ENCODE measurements around the gene MPDU1. TPM values are rescaled to one million over a fixed set of nuclear protein-coding genes. Genes with fewer than 3 reads are reported as not detected.
A peak's percentile ranks its signal among the peaks of the same experiment; 100 is the strongest.
"Not testable (repeated sequence)": the region's sequence is repeated elsewhere in the genome, so short reads cannot be mapped to it uniquely, and the experiment has no call there.

MPDU1 gene
- total RNA-seq, 1 donor from 2014 or later, result 22.4 TPM

- intact Hi-C loops (cut with DNase I); DNase-seq (ENCODE audit: low spot score): not testable (repeated sequence)
Measured at GRCh38 chr17:7597561-7597960, 13.9 kb downstream of the MPDU1 start.

- no peak for DNase-seq (ENCODE audit: low spot score)
- intact Hi-C loops (cut with DNase I), result no loop called here
Measured at GRCh38 chr17:7606280-7606679, 22.6 kb downstream of the MPDU1 start.

GRCh38 chr17:7610641-7611040 is 27.0 kb downstream of the MPDU1 start:
- intact Hi-C loops (cut with DNase I), result loop anchor here (5.0 kb wide), 1 partner anchor 77 kb away; the partner anchor contains the start of genes TP53 and WRAP53

GRCh38 chr17:7611635-7612293 is 28.1 kb downstream of the MPDU1 start:
- DNase-seq (ENCODE audit: low spot score), result no peak
- intact Hi-C loops (cut with DNase I), result loop anchor here (5.0 kb wide), 1 partner anchor 76 kb away; the partner anchor contains the start of genes TP53 and WRAP53

More at GRCh38 chr17:7610641-7611040, 27.0 kb downstream of the MPDU1 start:
- no peak for DNase-seq (ENCODE audit: low spot score)

- DNase-seq (ENCODE audit: low spot score), result no peak
- intact Hi-C loops (cut with DNase I), result loop anchor here (5.0 kb wide), 1 partner anchor 75 kb away; the partner anchor contains the start of genes TP53 and WRAP53
Measured at GRCh38 chr17:7612294-7612640, 28.6 kb downstream of the MPDU1 start.

- no peak for DNase-seq (ENCODE audit: low spot score)
- intact Hi-C loops (cut with DNase I), result loop anchor here (2.0 to 5.0 kb wide), 2 partner anchors 31 to 73 kb away; partner anchors contain the start of genes MPDU1, TP53 and WRAP53
Measured at GRCh38 chr17:7613769-7614424, 30.2 kb downstream of the MPDU1 start.

- intact Hi-C loops (cut with DNase I), result loop anchor here (2.0 to 5.0 kb wide), 2 partner anchors 32 to 73 kb away; partner anchors contain the start of genes MPDU1, TP53 and WRAP53
- DNase-seq (ENCODE audit: low spot score), result peak; percentile 100
Measured at GRCh38 chr17:7614425-7615264, 31.0 kb downstream of the MPDU1 start, which contains the start of gene FXR2. Gene FXR2 (minus strand): TSS chr17:7614897. CDS start chr17:7614532, 365 bp downstream.

GRCh38 chr17:7615265-7615747 is 31.7 kb downstream of the MPDU1 start:
- DNase-seq (ENCODE audit: low spot score), result no peak
- intact Hi-C loops (cut with DNase I), result loop anchor here (2.0 kb wide), 1 partner anchor 33 kb away; the partner anchor contains the start of gene MPDU1

- DNase-seq (ENCODE audit: low spot score), result no peak
- intact Hi-C loops (cut with DNase I), result no loop called here
Measured at GRCh38 chr17:7618608-7619007, 35.0 kb downstream of the MPDU1 start.

- intact Hi-C loops (cut with DNase I), result no loop called here
- no peak for DNase-seq (ENCODE audit: low spot score)
Measured at GRCh38 chr17:7620835-7621234, 37.2 kb downstream of the MPDU1 start.

GRCh38 chr17:7623661-7624060 is 40.0 kb downstream of the MPDU1 start:
- DNase-seq (ENCODE audit: low spot score), result no peak
- intact Hi-C loops (cut with DNase I), result no loop called here

- not testable (repeated sequence) for DNase-seq (ENCODE audit: low spot score)
- intact Hi-C loops (cut with DNase I), result loop anchor here (5.0 kb wide), 1 partner anchor 38 kb away; no protein-coding TSS in a partner anchor
Measured at GRCh38 chr17:7625749-7626148, 42.1 kb downstream of the MPDU1 start.

GRCh38 chr17:7626307-7626706 is 42.7 kb downstream of the MPDU1 start:
- DNase-seq (ENCODE audit: low spot score), result no peak
- intact Hi-C loops (cut with DNase I), result loop anchor here (5.0 kb wide), 1 partner anchor 39 kb away; no protein-coding TSS in a partner anchor

GRCh38 chr17:7626956-7627249 is 43.3 kb downstream of the MPDU1 start:
- DNase-seq (ENCODE audit: low spot score), result no peak
- intact Hi-C loops (cut with DNase I), result loop anchor here (5.0 kb wide), 1 partner anchor 40 kb away; no protein-coding TSS in a partner anchor

- DNase-seq (ENCODE audit: low spot score), result peak; percentile 96
- intact Hi-C loops (cut with DNase I), result loop anchor here (5.0 kb wide), 1 partner anchor 40 kb away; no protein-coding TSS in a partner anchor
Measured at GRCh38 chr17:7627250-7628121, 43.8 kb downstream of the MPDU1 start, which contains the start of gene SAT2. Gene SAT2 (minus strand): TSS chr17:7627821. CDS start chr17:7627635, 186 bp downstream.

- intact Hi-C loops (cut with DNase I), result loop anchor here (2.0 to 5.0 kb wide), 2 partner anchors 43 to 57 kb away; partner anchors contain the start of gene TP53
Measured at GRCh38 chr17:7629939-7630571, 46.4 kb downstream of the MPDU1 start, which contains the start of gene SHBG. Gene SHBG (plus strand): TSS chr17:7630135. CDS start chr17:7630173, 38 bp downstream.

More at GRCh38 chr17:7629939-7630571, 46.4 kb downstream of the MPDU1 start, which contains the start of gene SHBG:
- no peak for DNase-seq (ENCODE audit: low spot score)

Measured in cardiac septum (tissue), 1 donor.